HG03097 (cell line): ENCODE measurements around the gene CREB3L2.

ENCODE experiments used
- ATAC-seq: cut with Tn5 transposase; IDR thresholded peaks from one replicate; pipeline ENCODE4 v1.9.1; 2021; ENCODE audit not compliant: unreplicated experiment, low FRiP score

Gene CREB3L2

GRCh38 chr7:137880432-137880831 lies 121.5 kb downstream of the CREB3L2 start:
- ATAC-seq, result no peak

- ATAC-seq, result no peak
These were observed 122.3 kb downstream of the CREB3L2 start for GRCh38 chr7:137879357-137880158.

- ATAC-seq, result no peak
These were observed 123.4 kb downstream of the CREB3L2 start for GRCh38 chr7:137878333-137878961.

GRCh38 chr7:137877027-137877675 lies 124.7 kb downstream of the CREB3L2 start:
- ATAC-seq, result no peak

- no peak for ATAC-seq
These were observed 126.1 kb downstream of the CREB3L2 start for GRCh38 chr7:137875746-137876145.

- no peak for ATAC-seq
These were observed 127.7 kb downstream of the CREB3L2 start for GRCh38 chr7:137873979-137874777.

GRCh38 chr7:137873524-137873923 lies 128.4 kb downstream of the CREB3L2 start:
- ATAC-seq, result no peak

- no peak for ATAC-seq
These were observed 130.5 kb downstream of the CREB3L2 start for GRCh38 chr7:137871170-137871915.

GRCh38 chr7:137870684-137871083 lies 131.2 kb downstream of the CREB3L2 start:
- no peak for ATAC-seq

GRCh38 chr7:137870078-137870477 lies 131.8 kb downstream of the CREB3L2 start:
- ATAC-seq, result no peak

- no peak for ATAC-seq
These were observed 132.6 kb downstream of the CREB3L2 start for GRCh38 chr7:137869260-137869659.

GRCh38 chr7:137867289-137867688 lies 134.6 kb downstream of the CREB3L2 start:
- no peak for ATAC-seq

GRCh38 chr7:137865764-137866163 lies 136.1 kb downstream of the CREB3L2 start:
- no peak for ATAC-seq

GRCh38 chr7:137862964-137863363 lies 138.9 kb downstream of the CREB3L2 start:
- no peak for ATAC-seq

GRCh38 chr7:137862358-137862757 lies 139.5 kb downstream of the CREB3L2 start:
- ATAC-seq, result no peak

- no peak for ATAC-seq
These were observed 141.3 kb downstream of the CREB3L2 start for GRCh38 chr7:137860542-137860941.

- ATAC-seq, result no peak
These were observed 148.8 kb downstream of the CREB3L2 start for GRCh38 chr7:137853053-137853452.

GRCh38 chr7:137852108-137852507 lies 149.8 kb downstream of the CREB3L2 start:
- ATAC-seq, result no peak

GRCh38 chr7:137850972-137851945 lies 150.6 kb downstream of the CREB3L2 start:
- ATAC-seq, result no peak
